Measurements from ENCODE around the gene LPIN1.
"Not testable (repeated sequence)": the region's sequence is repeated elsewhere in the genome, so short reads cannot be mapped to it uniquely, and the experiment has no call there.

The LPIN1 gene

GRCh38 chr2:11717623-11718022, 28.8 kb upstream of the LPIN1 start:
- no peak for DNase-seq

GRCh38 chr2:11718606-11719005, 27.8 kb upstream of the LPIN1 start:
- DNase-seq = no peak

- DNase-seq = no peak
Observed at GRCh38 chr2:11719230-11719977, 27.0 kb upstream of the LPIN1 start.

- DNase-seq = no peak
Observed at GRCh38 chr2:11720752-11721151, 25.7 kb upstream of the LPIN1 start.

- no peak for DNase-seq
Observed at GRCh38 chr2:11722292-11723060, 24.0 kb upstream of the LPIN1 start.

GRCh38 chr2:11723061-11723371, 23.4 kb upstream of the LPIN1 start:
- no peak for DNase-seq

GRCh38 chr2:11724151-11724550, 22.3 kb upstream of the LPIN1 start:
- DNase-seq = no peak

- no peak for DNase-seq
Observed at GRCh38 chr2:11726384-11726783, 20.0 kb upstream of the LPIN1 start.

GRCh38 chr2:11729362-11730212, 16.8 kb upstream of the LPIN1 start:
- no peak for DNase-seq

- not testable (repeated sequence) for DNase-seq
Observed at GRCh38 chr2:11731214-11731984, 15.0 kb upstream of the LPIN1 start.

GRCh38 chr2:11732587-11732986, 13.8 kb upstream of the LPIN1 start:
- no peak for DNase-seq

GRCh38 chr2:11737852-11738251, 8.6 kb upstream of the LPIN1 start:
- not testable (repeated sequence) for DNase-seq

- DNase-seq = no peak
Observed at GRCh38 chr2:11738589-11739436, 7.6 kb upstream of the LPIN1 start.

GRCh38 chr2:11740723-11741122, 5.7 kb upstream of the LPIN1 start:
- no peak for DNase-seq

GRCh38 chr2:11742317-11742701, 4.1 kb upstream of the LPIN1 start:
- no peak for DNase-seq

- DNase-seq = no peak
Observed at GRCh38 chr2:11742702-11743357, 3.6 kb upstream of the LPIN1 start.

GRCh38 chr2:11743366-11743765, 3.1 kb upstream of the LPIN1 start:
- DNase-seq = no peak

- peak; percentile 84 for DNase-seq
Observed at GRCh38 chr2:11743846-11744553, 2.4 kb upstream of the LPIN1 start.

- DNase-seq = no peak
Observed at GRCh38 chr2:11744631-11745394, 1.6 kb upstream of the LPIN1 start.
